Heart left ventricle (tissue), 16 donors: ENCODE data around the gene LYSET. TPM values are rescaled to one million over a fixed set of nuclear protein-coding genes. Genes with fewer than 3 reads are reported as not detected.

Source experiments
- ATAC-seq, 4 donors: fragments of 200-7000 bp; cut with Tn5 transposase; one replicate each; pipeline ENCODE4 v1.9.1; 2020 to 2022; ENCODE audit warnings: moderate library complexity in 4 of 4, mild to moderate bottlenecking in 3 of 4, moderate number of reproducible peaks in 1 of 4
- DNase-seq, 5 donors: peaks; one replicate each; pipeline ENCODE4 v3.0.0-alpha.2; 2020
- H3K27ac ChIP-seq, 12 donors: fragments of 200-600 bp; sonication (generic) in 4 of 12; one replicate each; pipeline versions ENCODE4 v1.5.0 to v1.8.0; 2016 to 2022; ENCODE audit warnings: mild to moderate bottlenecking in 2 of 12
- H3K27me3 ChIP-seq, 9 donors: fragments of 200-600 bp; sonication (generic) in 2 of 9; one replicate each; pipeline versions ENCODE4 v1.5.1 to v1.8.0; 2016 to 2022; ENCODE audit warnings: mild to moderate bottlenecking in 3 of 9
- H3K36me3 ChIP-seq, 9 donors: fragments of 200-600 bp; sonication (generic) in 2 of 9; one replicate each; pipeline versions ENCODE4 v1.5.0 to v1.8.0; 2018 to 2022; ENCODE audit warnings: mild to moderate bottlenecking in 2 of 9
- H3K4me1 ChIP-seq, 12 donors: fragments of 200-600 bp; sonication (generic) in 4 of 12; one replicate each; pipeline versions ENCODE4 v1.5.0 to v1.8.0; 2016 to 2022; ENCODE audit warnings: mild to moderate bottlenecking in 3 of 12
- H3K4me3 ChIP-seq, 12 donors: fragments of 200-600 bp; sonication (generic) in 4 of 12; one replicate each; pipeline versions ENCODE4 v1.5.0 to v1.8.0; 2017 to 2022; ENCODE audit warnings: mild to moderate bottlenecking in 9 of 12, moderate library complexity in 4 of 12
- H3K9me3 ChIP-seq, 12 donors: fragments of 200-600 bp; sonication (generic) in 4 of 12; one replicate each; pipeline versions ENCODE4 v1.5.0 to v1.8.0; 2016 to 2022; ENCODE audit warnings: mild to moderate bottlenecking in 1 of 12
- POLR2A ChIP-seq, 2 donors: fragments of 450-650 bp; IDR thresholded peaks; one replicate each; pipeline ENCODE4 v1.6.1; 2017; ENCODE audit warnings: antibody characterized with exemption in 2 of 2, mild to moderate bottlenecking in 2 of 2, moderate library complexity in 2 of 2
- WGBS, 4 donors: extraction: QIAGEN DNeasy Blood & Tissue Kit in 2 of 4; methylation state at CpG; one replicate each; pipeline versions ENCODE4 v1.1.5 to v1.1.7; 2013 to 2018; 5-methylcytosine and 5-hydroxymethylcytosine counted together
- intact Hi-C, 10 donors: fragments of 100-400 bp; cut with DNase I; formaldehyde crosslinking; loops; one replicate each; pipeline versions ENCODE4 v1.11.1 to v1.14.2; 2022
- polyA plus RNA-seq, 2 donors: library from polyadenylated mRNA; stranded (reverse); fragments of 200-250 nt; gene quantifications; one replicate each; pipeline ENCODE4 v1.2.3, GENCODE V29; 2013
- total RNA-seq, 9 donors: library from RNA; depleted of rRNA in 2 of 9; stranded (reverse); fragments of >200 nt in 2 of 9; fragmentation: NEBNext Ultra II Directional in 3 of 9; extraction: Animal tissue kit (Norgen Biotek cat#: 25700) in 3 of 9; gene quantifications; one replicate each; pipeline versions ENCODE4 v1.1.0 to v1.2.4, GENCODE V29; 2016 to 2023
- TF ChIP-seq, protein P1 (sequence below), 12 donors: fragments of 200-600 bp; sonication (generic) in 4 of 12; IDR thresholded peaks; one replicate each; pipeline versions ENCODE4 v1.5.0 to v1.8.0; 2018 to 2022; ENCODE audit warnings: antibody characterized with exemption in 12 of 12, mild to moderate bottlenecking in 5 of 12
- donor health status: ischemic (EF 13 %, LVEDD 7.1; RV severe dilation, severe dysfunction).
- donor health status: healthy with polysubstance abuse.
- donor health status: DM: no; HTN: yes; CAD: no.
- donor health status: DM: no; HTN: no; CAD: no.
- donor health status: ischemic (EF 25% LVEDD 6.9; RV normal size, moderate dysfunction).
- donor health status: ischemic (EF 25% LVEDD 5.7; RV mildly dilated, moderate dysfunction).
- donor health status: healthy.
- donor health status: DM: yes; HTN: yes; CAD: no.
- donor health status: ischemic (EF 35%, LVEDD 5.7; RV mildly dilated, moderate dysfunction).
- donor health status: nonischemic (EF 11% LVEDD 7.7; RV severe dilation, severe dysfunction).
- donor health status: DM: yes; HTN: yes; CAD: no.
- donor health status: PGD.
- donor health status: ischemic (EF 29% LVEDD 5.4; RV normal size, mild dysfunction).
- donor health status: nonischemic (EF 23%, LVEDD 6.1; RV moderate dilation, normal function).

The LYSET gene
- total and polyA plus RNA-seq, 11 donors: 8.8 to 29.3 (median 22.8) TPM

DNA sequence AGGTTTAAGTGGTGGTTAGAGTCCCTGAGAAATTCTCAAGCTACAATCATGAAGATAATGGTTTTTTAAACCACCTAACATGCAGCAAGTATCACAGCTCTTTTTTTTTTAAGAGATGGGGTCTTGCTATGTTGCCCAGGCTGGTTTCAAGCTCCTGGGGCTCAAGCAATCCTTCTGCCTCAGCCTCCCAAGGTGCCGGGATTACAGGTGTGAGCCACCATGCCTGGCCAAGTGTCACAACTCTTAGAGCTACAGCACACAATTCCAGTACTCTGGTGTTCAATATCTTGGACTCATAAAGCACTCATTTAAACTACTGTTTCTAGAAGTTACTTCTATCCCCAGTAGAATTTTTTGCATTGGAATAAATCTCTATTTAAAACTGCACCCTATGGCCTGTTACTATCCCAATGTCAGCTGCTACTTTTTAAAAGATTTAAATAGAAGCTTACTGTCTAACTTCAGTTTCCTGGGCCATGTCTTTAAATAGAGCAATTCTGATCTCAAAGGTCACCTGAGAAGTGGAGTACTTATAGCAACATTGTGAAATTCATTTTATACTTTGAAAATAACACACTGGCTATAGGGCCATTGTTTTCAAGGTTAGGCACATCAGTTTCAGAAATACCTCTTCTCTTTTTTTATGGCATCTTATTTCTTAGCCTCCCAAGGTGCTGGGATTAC lies 10.3 kb downstream of the LYSET start:
- no peaks in the 10 kb centered on the region for H3K27me3 ChIP-seq
- ATAC-seq: peak; percentile 59 to 72 (median 70)
- TF ChIP-seq POLR2A (IDR thresholded peaks at IDR 0.05): no peak
- TF ChIP-seq, protein P1, sequence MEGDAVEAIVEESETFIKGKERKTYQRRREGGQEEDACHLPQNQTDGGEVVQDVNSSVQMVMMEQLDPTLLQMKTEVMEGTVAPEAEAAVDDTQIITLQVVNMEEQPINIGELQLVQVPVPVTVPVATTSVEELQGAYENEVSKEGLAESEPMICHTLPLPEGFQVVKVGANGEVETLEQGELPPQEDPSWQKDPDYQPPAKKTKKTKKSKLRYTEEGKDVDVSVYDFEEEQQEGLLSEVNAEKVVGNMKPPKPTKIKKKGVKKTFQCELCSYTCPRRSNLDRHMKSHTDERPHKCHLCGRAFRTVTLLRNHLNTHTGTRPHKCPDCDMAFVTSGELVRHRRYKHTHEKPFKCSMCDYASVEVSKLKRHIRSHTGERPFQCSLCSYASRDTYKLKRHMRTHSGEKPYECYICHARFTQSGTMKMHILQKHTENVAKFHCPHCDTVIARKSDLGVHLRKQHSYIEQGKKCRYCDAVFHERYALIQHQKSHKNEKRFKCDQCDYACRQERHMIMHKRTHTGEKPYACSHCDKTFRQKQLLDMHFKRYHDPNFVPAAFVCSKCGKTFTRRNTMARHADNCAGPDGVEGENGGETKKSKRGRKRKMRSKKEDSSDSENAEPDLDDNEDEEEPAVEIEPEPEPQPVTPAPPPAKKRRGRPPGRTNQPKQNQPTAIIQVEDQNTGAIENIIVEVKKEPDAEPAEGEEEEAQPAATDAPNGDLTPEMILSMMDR (IDR thresholded peaks at IDR 0.05): no peak
- DNase-seq: no peak
- H3K27ac ChIP-seq: peak overlapping the region in 8 of 12 donors; percentile 2 to 66 (median 32)
- 78 to 92% (median 83%) methylated on average over 1 of the region's 1 CpG for WGBS, 4 donors
- no peaks in the 10 kb centered on the region for H3K9me3 ChIP-seq
- H3K36me3 ChIP-seq: peaks cover 0 to 22% (median 8%) of the 10 kb centered on the region in 9 donors
- peaks cover 0 to 9% (median 0%) of the 10 kb centered on the region in 12 donors for H3K4me1 ChIP-seq
- intact Hi-C loops: no loop called here
- no peak overlapping the region for H3K4me3 ChIP-seq

DNA sequence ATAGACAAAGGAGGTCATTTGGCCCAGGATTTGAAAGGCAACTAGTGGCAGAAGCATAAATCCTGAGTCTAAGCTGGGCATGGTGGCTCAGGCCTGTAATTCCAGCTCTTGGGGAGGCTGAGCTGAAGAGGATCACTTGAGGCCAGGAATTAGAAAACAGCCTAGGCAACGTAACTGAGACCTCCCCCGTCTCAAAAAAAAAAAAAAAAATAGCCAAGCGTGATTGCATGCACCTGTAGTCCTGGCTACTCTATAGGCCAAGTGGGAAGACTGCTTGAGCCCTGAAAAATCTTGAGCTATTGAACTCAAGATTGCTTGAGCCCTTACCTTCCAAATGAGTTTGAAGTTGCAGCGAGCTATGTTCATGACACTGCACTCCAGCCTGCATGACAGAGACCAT lies 13.9 kb downstream of the LYSET start:
- Histone ChIP-seq H3K4me3 (no peak overlapping the region), H3K4me1 (peaks cover 0 to 9% (median 0%) of the 10 kb centered on the region in 12 donors), H3K27ac (no peak overlapping the region), H3K36me3 (peaks cover 0 to 15% (median 0%) of the 10 kb centered on the region in 9 donors), H3K9me3 (no peaks in the 10 kb centered on the region), H3K27me3 (no peaks in the 10 kb centered on the region)
- DNase-seq (no peak), ATAC-seq (no peak)
- TF ChIP-seq, protein P1 (IDR thresholded peaks at IDR 0.05): no peak
- TF ChIP-seq POLR2A (IDR thresholded peaks at IDR 0.05): no peak
- intact Hi-C loops: no loop called here
- WGBS, 4 donors: 79 to 99% (median 90%) methylated on average over 4 of the region's 4 CpGs

DNA sequence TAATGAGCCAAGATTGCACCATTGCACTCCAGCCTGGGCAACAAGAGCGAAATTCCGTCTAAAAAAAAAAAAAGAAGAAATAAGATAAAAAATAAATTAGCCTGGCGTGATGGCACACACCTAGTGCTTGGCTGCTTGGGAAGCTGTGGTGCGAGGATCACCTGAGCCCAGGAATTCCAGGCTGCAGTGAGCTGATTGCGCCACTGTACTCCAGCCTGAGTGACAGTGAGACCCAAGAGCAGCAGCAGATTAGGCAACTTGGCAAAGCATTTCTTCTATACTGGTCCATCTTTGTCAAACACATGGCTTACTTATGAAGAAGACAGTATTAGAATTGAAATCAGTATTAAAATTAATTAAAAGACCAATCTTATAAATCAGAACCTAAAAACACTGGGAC lies 15.4 kb downstream of the LYSET start:
- DNase-seq (no peak), ATAC-seq (no peak)
- Histone ChIP-seq H3K4me3 (no peak overlapping the region), H3K27ac (no peak overlapping the region), H3K36me3 (peaks cover 0 to 15% (median 0%) of the 10 kb centered on the region in 9 donors), H3K27me3 (no peaks in the 10 kb centered on the region), H3K4me1 (peaks cover 0 to 12% (median 2%) of the 10 kb centered on the region in 12 donors), H3K9me3 (no peaks in the 10 kb centered on the region)
- intact Hi-C loops: loop anchor here in 4 of 10 donors (10.0 kb wide), 3 partner anchors 134 to 824 kb away; partner anchors contain the start of genes BTBD7 (in 1 of the 4) and OTUB2 (in 1 of the 4)
- 81 to 96% (median 92%) methylated on average over 5 of the region's 5 CpGs for WGBS, 4 donors
- TF ChIP-seq, protein P1 (IDR thresholded peaks at IDR 0.05): no peak
- TF ChIP-seq POLR2A (IDR thresholded peaks at IDR 0.05): no peak

DNA sequence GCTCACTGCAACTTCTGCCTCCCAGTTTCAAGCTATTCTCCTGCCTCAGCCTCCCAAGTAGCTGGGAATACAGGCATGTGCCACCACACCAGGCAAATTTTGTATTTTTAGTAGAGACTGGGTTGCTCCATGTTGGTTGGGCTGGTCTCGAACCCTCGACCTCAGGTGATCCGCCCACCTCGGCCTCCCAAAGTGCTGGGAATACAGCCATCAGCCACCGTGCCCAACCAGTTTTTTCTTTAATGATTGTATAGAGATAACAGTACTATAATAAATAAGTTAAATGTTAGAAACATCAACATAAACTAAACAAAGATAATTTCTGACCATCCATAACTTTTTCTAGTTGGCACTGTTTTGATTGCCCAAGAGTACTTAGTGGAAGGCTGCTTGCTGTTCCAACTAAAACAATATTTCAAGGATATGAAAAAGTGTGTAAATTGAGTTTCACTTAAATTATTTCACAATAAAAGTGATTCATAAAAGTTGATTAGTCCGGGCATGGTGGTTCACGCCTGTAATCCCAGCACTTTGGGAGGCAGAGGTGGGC lies 16.1 kb downstream of the LYSET start:
- DNase-seq: no peak
- H3K27me3 ChIP-seq: no peaks in the 10 kb centered on the region
- H3K36me3 ChIP-seq: peaks cover 0 to 15% (median 0%) of the 10 kb centered on the region in 9 donors
- TF ChIP-seq, protein P1 (IDR thresholded peaks at IDR 0.05): no peak
- TF ChIP-seq POLR2A (IDR thresholded peaks at IDR 0.05): no peak
- intact Hi-C loops: loop anchor here in 4 of 10 donors (10.0 kb wide), 3 partner anchors 134 to 824 kb away; partner anchors contain the start of genes BTBD7 (in 1 of the 4) and OTUB2 (in 1 of the 4)
- WGBS, 4 donors: 87 to 94% (median 88%) methylated on average over 7 of the region's 7 CpGs
- no peak overlapping the region for H3K27ac ChIP-seq
- no peak for ATAC-seq
- no peaks in the 10 kb centered on the region for H3K9me3 ChIP-seq
- peaks cover 0 to 19% (median 9%) of the 10 kb centered on the region in 12 donors for H3K4me1 ChIP-seq
- H3K4me3 ChIP-seq: no peak overlapping the region
